Fibroblast of lung (primary cell): Measurements from ENCODE around the gene PATJ.

Experiments used
- CTCF ChIP-seq, 2 donors: IDR thresholded peaks in 1 of 2; conservative IDR thresholded peaks in 1 of 2; 1 replicate in 1 of 2; 2 replicates in 1 of 2; pipeline ENCODE4 v1.5.1; 2011 to 2012; ENCODE audit warnings: low read length in 2 of 2, control low read depth in 1 of 2, inconsistent platforms in 1 of 2, low read depth in 1 of 2, mild to moderate bottlenecking in 1 of 2
- EZH2 ChIP-seq: IDR thresholded peaks from 2 replicates; pipeline ENCODE4 v1.5.1; 2012; ENCODE audit warnings: low read length, control low read depth, mild to moderate bottlenecking; ENCODE audit errors: missing control alignments

GRCh38 chr1:61816191-61816590 lies 73.9 kb downstream of the PATJ start:
- TF ChIP-seq CTCF (conservative IDR thresholded peaks at IDR 0.05 in 1 of 2, IDR thresholded peaks at IDR 0.05 in 1 of 2; ENCODE audit: low read depth in 1 of 2, low read length in 2 of 2) (no peak), EZH2 (no peak)
